OCI-LY3 (cell line): ENCODE results near the gene SSC5D.

ENCODE experiments used
- H2AFZ ChIP-seq: fragments of 200-600, 300-600 bp; shearing (Covaris generic); 2 replicates; pipeline ENCODE4 v1.6.0; 2014; ENCODE audit warnings: antibody characterized with exemption, low read depth, low read length
- H3K27ac ChIP-seq: fragments of 200-600, 300-600 bp; sonication (generic); 2 replicates; pipeline ENCODE4 v1.5.1; 2014; ENCODE audit warnings: mild to moderate bottlenecking, low read length, moderate library complexity, mixed read lengths
- H3K27me3 ChIP-seq: fragments of 200-600, 300-600 bp; sonication (generic); 2 replicates; pipeline ENCODE4 v1.6.1; 2014; ENCODE audit warnings: low read depth, low read length, mixed read lengths
- H3K36me3 ChIP-seq: fragments of 200-600, 300-600 bp; sonication (generic); replicated peaks from 2 replicates; pipeline ENCODE3; 2014; ENCODE audit warnings: low read depth, low read length, mixed read lengths
- H3K4me1 ChIP-seq: fragments of 300-600, 200-600 bp; sonication (generic); 2 replicates; pipeline ENCODE4 v1.6.1; 2014; ENCODE audit warnings: low read length, mixed read lengths
- H3K4me2 ChIP-seq: fragments of 200-600, 300-600 bp; sonication (generic); 2 replicates; pipeline ENCODE4 v1.6.1; 2014; ENCODE audit warnings: low read length, mixed read lengths
- H3K4me3 ChIP-seq: fragments of 300-600, 200-600 bp; sonication (generic); 2 replicates; pipeline ENCODE4 v1.5.1; 2014; ENCODE audit warnings: antibody characterized with exemption, mild to moderate bottlenecking, low read length, moderate library complexity
- H3K79me2 ChIP-seq: fragments of 300-600, 200-600 bp; shearing (Covaris generic); 2 replicates; pipeline ENCODE4 v1.6.1; 2014; ENCODE audit warnings: mild to moderate bottlenecking, low read length, mixed read lengths
- H3K9ac ChIP-seq: fragments of 300-600, 200-600 bp; shearing (Covaris generic); 2 replicates; pipeline ENCODE4 v1.6.0; 2014; ENCODE audit warnings: mild to moderate bottlenecking, low read length, moderate library complexity
- H3K9me3 ChIP-seq: fragments of 200-600, 300-600 bp; shearing (Covaris generic); 2 replicates; pipeline ENCODE4 v1.6.1; 2014; ENCODE audit warnings: low read length, mixed read lengths; ENCODE audit not compliant: insufficient read depth
- H4K20me1 ChIP-seq: fragments of 200-600, 300-600 bp; sonication (generic); 2 replicates; pipeline ENCODE4 v1.6.1; 2016; ENCODE audit warnings: low read length, mixed read lengths; ENCODE audit not compliant: insufficient read depth
- EZH2phosphoT487 ChIP-seq: fragments of 200-600 bp; shearing (Covaris generic); IDR thresholded peaks from 2 replicates; pipeline ENCODE4 v1.6.1; 2018; ENCODE audit warnings: antibody characterized with exemption, mixed run types, low read depth
- TF ChIP-seq, protein P1 (sequence below): fragments of 200-600, 300-600 bp; sonication (generic); IDR thresholded peaks from 2 replicates; pipeline ENCODE4 v1.5.1; 2014; ENCODE audit warnings: antibody characterized with exemption, low read length, low read depth

SSC5D gene

GRCh38 chr19:55457683-55458457 is 30.4 kb upstream of the SSC5D start:
- no peak overlapping the region for H3K4me2 ChIP-seq
- H3K4me3 ChIP-seq, result no peak overlapping the region

GRCh38 chr19:55459551-55459949 is 28.7 kb upstream of the SSC5D start:
- Histone ChIP-seq H3K27me3 (no peaks in the 10 kb centered on the region), H3K9ac (no peak overlapping the region)

More at GRCh38 chr19:55457683-55458457, 30.4 kb upstream of the SSC5D start:
- Histone ChIP-seq H4K20me1 (no peaks in the 10 kb centered on the region), H3K9me3 (no peaks in the 10 kb centered on the region), H3K27ac (no peak overlapping the region), H3K36me3 (peaks cover 2% of the 10 kb centered on the region), H3K79me2 (0 out of 2 replicates have a peak, but pooled peaks cover 3% of the 10 kb centered on the region), H3K27me3 (no peaks in the 10 kb centered on the region), H3K9ac (no peak overlapping the region), H3K4me1 (peaks cover 11% of the 10 kb centered on the region), H2AFZ (no peak overlapping the region)
- TF ChIP-seq, protein P1, sequence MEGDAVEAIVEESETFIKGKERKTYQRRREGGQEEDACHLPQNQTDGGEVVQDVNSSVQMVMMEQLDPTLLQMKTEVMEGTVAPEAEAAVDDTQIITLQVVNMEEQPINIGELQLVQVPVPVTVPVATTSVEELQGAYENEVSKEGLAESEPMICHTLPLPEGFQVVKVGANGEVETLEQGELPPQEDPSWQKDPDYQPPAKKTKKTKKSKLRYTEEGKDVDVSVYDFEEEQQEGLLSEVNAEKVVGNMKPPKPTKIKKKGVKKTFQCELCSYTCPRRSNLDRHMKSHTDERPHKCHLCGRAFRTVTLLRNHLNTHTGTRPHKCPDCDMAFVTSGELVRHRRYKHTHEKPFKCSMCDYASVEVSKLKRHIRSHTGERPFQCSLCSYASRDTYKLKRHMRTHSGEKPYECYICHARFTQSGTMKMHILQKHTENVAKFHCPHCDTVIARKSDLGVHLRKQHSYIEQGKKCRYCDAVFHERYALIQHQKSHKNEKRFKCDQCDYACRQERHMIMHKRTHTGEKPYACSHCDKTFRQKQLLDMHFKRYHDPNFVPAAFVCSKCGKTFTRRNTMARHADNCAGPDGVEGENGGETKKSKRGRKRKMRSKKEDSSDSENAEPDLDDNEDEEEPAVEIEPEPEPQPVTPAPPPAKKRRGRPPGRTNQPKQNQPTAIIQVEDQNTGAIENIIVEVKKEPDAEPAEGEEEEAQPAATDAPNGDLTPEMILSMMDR, result no peak
- no peak for TF ChIP-seq EZH2phosphoT487

DNA sequence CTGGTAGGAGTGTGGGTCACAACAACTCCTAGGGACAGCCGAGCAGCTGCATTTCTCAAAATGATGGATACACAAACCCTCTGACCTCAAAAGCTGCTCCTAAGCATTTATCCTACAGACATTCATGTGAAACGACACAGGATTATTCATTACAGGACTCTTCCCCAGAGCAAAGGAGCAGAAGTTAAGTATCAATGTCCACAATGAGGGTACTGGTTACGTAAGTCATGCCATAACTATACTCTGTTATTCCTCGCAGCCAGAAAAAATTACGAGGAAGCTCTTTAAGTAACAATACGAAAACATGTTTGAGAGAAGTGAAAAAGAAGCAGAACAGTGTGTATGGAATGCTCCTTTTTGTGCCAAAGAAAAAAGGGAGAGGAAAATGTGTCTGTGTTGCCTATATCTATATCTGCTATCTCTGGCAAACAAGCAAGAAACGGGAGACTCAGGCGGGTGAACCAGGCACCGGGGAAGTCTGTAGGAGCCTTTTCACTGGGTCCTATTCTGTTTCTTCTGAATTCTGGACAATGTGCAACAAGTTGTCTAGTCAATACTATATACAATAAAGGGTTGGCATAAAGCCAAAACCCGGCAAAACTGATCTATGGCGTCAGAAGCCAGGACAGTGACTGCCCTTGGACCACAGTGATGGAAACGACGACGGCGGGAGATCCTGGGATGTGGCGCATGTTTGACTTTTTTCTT is 28.1 kb upstream of the SSC5D start:
- Histone ChIP-seq H3K4me1 (peaks cover 11% of the 10 kb centered on the region), H3K36me3 (no peaks in the 10 kb centered on the region), H3K9me3 (no peaks in the 10 kb centered on the region), H3K4me3 (peak overlapping the region; percentile 96; the same call in 1 of the 2 replicates), H3K27ac (no peak overlapping the region), H3K4me2 (peak overlapping the region; percentile 82; the same call in 1 of the 2 replicates), H2AFZ (no peak overlapping the region), H3K9ac (no peak overlapping the region), H3K79me2 (0 out of 2 replicates have a peak, but pooled peaks cover 3% of the 10 kb centered on the region), H3K27me3 (no peaks in the 10 kb centered on the region), H4K20me1 (no peaks in the 10 kb centered on the region)
- TF ChIP-seq, protein P1, result no peak
- TF ChIP-seq EZH2phosphoT487, result no peak

More at GRCh38 chr19:55459551-55459949, 28.7 kb upstream of the SSC5D start:
- no peaks in the 10 kb centered on the region for H4K20me1 ChIP-seq
- no peak for TF ChIP-seq EZH2phosphoT487
- TF ChIP-seq, protein P1, result no peak
- no peak overlapping the region for H2AFZ ChIP-seq
- no peak overlapping the region for H3K4me3 ChIP-seq
- no peak overlapping the region for H3K4me2 ChIP-seq
- H3K79me2 ChIP-seq, result 0 out of 2 replicates have a peak, but pooled peaks cover 3% of the 10 kb centered on the region
- peaks cover 11% of the 10 kb centered on the region for H3K4me1 ChIP-seq
- H3K36me3 ChIP-seq, result no peaks in the 10 kb centered on the region
- no peak overlapping the region for H3K27ac ChIP-seq
- no peaks in the 10 kb centered on the region for H3K9me3 ChIP-seq

- H3K4me1 ChIP-seq, result peaks cover 11% of the 10 kb centered on the region
- H3K4me2 ChIP-seq, result peak overlapping the region; percentile 82
- H3K9me3 ChIP-seq, result no peaks in the 10 kb centered on the region
- H2AFZ ChIP-seq, result peak overlapping the region; percentile 90; the same call in 1 of the 2 replicates
- H3K36me3 ChIP-seq, result no peaks in the 10 kb centered on the region
- H3K4me3 ChIP-seq, result peak overlapping the region; percentile 96
- H4K20me1 ChIP-seq, result no peaks in the 10 kb centered on the region
- H3K79me2 ChIP-seq, result 0 out of 2 replicates have a peak, but pooled peaks cover 3% of the 10 kb centered on the region
- peak overlapping the region; percentile 96 for H3K9ac ChIP-seq
- peak overlapping the region; percentile 65 for H3K27ac ChIP-seq
- no peaks in the 10 kb centered on the region for H3K27me3 ChIP-seq
- TF ChIP-seq, protein P1, result no peak
- TF ChIP-seq EZH2phosphoT487, result no peak
Observed at GRCh38 chr19:55460670-55461258, 27.5 kb upstream of the SSC5D start.
